ENCODE measurements around the gene H19.

The H19 gene

DNA sequence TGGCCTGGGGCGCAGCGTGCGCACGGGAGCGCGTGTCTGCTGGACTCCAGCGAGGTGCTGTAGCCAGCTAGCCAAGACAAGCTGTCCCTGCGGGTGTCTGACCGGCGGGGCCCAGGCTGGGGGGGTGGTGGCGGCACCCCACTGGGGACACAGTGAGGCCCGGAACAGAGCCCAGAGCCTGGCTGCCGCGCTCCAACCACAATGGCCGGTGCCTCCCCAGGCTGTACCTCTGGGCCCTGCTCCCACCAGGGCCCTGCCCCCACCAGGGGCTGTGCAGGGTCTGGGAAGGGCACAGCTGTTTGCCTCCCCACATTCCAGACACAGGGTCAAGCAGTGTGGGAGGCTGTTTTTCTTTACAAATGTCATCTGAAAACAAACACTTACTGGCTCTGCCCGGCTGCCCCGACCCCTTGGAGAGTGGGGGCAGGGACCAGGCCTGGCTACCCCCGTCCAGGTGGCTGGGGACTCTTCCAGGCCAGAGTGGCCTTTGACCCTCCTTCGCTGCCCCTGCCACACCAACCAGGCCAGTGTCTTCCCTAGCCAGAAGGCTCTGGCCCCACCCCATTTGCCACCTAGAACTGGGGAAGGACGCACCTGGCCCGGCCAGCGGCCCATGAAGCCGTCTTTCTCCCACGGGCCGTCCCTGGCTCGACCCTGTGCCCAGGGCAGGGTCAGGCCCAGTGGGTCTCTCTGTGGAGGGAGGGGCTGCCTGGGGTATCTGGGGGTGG lies 14.6 kb downstream of the H19 start:
- no peak for DNase-seq

DNA sequence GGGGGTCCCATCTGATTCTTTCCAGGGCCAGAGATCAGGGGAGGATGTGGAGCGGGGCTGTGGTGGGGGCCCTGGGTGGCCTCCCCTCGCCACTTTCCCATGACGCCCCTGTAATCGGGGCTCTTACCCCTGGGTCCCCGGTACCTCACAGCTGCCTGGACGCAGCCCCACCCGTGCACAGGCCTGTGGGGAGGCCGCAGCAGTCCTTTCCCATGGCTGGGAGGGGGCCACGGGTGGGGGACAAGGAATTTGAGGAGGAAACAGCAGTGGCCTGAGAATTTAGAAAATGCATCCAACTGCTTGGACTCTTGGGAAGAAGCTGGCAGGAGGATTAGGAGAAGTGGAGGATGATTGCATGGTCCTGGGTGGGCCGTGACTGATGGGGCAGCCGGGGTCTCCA lies 18.0 kb downstream of the H19 start:
- no peak for DNase-seq

DNA sequence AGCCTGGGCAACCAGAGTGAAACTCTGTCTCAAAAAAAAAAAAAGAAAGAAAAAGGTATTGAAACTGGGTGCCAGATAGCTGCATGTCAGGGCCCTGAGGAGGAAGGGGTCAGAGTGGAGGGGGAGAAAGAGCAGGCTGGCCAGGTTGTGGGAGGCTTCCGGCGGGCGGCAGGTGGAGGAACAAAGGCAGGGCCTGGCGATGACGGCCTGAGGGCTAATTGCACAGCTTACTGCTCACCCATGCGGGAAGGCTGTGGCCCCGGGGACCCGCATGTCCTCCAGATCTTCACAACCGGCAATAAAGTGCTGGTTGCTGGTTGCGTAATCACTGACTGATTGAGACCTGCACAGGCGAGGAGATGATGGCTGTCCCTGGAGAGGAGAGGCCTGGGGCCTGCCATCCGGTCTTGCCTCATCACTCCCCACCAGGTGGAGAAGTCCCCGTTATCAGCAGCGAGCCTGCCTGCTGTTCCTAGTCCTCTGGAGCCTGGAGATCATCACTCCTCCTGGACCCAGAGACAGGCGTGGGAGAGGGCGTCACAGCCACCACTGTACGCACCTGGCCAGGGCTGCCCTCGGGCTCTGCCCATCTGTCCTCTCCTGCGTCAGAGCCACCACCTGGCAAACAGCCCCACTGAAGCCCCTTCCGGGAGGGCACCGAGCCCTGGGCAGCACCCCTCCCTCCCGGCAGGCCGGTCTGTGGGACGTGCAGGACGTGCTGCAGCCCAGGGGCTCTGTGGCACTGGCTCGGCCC lies 18.7 kb downstream of the H19 start:
- DNase-seq: no peak

DNA sequence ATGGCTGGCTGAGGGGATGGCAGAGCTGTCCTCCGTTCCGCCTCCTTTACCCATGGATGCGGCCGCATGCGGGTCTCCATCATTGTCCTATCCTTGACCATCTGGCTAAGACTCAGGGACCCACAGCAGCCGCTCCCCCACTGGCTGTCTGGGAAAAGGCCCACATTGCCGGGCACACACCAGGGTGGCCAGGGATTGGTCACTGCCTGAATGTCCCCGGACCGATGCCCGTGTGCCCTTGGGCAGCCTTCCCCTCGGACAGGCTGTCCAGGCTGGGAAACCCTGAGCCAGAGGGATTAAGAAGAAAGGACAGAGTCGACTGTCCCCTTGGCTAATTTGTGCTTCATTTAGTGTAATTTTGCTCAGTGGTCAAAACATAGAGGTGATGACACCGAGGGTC lies 22.5 kb downstream of the H19 start:
- DNase-seq: no peak

DNA sequence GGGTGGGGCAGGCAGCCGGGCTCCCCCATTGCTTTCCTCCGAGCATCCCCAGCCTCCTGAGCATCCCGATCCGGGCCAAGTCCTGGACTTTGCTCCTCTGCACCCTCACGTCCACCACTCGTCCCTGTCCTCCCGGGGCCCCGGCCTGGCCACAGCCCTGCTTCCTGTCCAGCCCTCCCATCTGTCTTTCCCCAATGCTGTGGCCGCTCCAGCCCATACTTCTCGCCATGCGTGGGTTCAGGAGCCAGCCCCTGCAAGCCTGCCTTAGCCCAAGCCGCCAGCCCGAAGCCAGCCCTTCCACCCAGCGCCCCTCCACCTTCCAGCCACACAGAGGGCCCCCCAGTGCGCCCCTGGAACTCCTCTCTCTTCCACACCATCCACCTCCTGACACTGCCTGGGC lies 26.7 kb downstream of the H19 start:
- no peak for DNase-seq

DNA sequence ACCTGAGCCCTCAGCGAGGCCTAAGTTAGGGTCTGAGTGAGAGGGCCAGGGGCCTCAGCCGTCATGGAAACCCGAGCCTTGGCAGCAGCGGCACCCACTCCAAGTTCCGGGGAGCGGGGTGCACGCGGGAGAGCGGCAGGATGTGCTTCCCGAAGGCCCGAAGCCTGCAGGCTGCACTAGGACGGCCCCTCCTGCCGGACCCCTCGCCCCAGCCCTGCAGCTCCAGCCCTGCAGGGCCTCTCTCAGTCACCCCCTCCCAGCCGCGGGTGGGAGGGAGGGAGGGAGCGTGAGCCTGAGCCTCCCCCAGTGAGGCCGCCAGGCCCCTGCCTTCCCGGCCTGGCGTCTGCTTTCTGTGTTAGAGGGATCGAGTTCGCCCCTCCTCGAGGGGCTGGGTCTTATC lies 27.9 kb downstream of the H19 start:
- no peak for DNase-seq

DNA sequence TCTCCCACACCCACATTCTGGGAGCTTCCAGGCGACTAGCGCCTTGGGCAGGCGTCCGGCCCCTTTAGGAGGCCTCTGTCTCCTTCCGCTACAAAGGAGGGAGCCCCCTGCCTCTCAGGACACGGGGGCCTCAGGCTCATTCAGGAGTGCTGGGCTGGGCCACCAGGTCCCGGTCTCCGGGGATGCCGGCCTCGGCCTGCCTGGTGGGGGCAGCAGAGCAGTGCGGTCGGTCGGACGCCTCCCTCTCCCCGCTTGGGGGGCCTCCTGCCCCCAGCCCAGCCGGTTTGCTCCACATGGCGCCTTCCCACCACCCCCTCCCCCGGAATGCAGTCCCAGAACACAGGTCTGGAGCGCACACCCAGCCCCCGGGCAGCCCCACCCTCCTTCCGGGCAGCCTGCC lies 28.6 kb downstream of the H19 start:
- DNase-seq: no peak

DNA sequence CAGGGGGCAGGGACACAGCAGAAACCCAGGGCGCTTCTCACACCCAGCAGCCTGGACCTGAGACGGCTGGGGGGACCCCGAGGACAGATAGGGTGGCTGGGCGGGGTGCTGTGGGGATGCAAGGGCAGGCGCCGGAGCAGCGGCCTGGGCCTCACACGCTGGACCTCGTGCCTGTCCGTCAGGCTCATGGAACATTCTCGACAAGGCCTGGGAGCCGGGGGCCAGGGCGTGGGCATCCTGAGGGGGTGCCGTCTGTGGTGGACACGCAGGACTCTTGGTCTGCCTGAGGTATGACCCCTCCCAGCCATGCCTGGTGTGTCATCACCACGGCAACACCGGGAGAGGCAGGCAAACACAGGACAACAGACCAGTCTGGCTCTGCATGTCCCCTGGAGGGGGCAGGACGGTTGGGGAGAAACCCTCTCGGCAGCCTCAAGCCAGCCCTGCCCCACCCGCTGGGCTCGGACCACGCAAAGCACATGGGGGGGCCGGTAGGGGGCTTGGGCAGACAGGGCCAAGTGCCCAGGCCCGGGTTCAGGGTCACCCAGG lies 29.1 kb downstream of the H19 start:
- no peak for DNase-seq

DNA sequence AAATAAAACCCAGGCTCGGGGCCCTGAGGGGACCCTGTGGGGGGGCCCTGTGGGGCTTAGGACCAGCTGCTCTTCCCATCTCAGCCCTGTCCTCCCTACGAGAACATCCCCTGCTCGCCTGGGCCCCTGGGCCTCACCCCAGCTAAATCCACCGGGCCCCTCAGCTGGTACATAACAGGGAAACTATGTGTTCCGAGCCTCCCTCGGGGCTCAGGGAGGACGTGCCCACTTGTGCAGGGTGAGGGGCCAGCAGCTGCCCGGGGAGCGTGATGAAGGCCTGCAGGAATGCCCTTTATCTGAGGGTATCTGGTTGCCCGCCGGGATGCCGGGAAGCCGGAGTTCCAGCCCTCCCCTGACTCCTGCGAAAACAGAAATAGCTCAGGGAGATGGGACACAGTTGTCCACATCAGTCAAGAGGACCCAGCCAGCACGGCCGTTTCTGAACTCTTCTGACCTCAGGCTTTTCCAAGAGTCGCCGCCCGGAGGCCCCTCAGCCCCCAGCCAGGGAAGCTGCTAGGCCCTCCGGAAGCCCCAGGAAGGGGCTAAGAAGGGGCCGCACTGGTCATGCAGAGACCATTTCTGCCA lies 29.9 kb downstream of the H19 start:
- DNase-seq: no peak

DNA sequence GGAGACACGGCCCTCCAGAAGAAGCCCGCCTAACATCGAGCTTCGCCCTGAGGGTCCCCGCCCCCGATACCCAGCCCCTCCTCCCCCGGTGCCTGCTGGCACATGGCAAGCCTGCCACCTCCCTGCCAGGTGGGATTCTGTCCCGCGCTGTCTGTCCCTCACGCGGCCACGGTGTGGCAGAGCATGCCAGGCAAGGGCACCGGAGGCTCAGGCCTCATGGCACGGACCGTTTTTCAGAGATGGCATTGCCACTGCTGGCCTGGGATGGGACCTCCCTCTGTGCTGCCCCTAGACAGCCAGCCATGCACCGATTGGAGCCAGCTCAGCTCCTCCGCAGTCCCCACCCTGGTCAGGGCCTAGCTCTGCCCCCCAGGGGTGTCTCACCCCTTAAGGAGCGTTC lies 31.1 kb downstream of the H19 start:
- no peak for DNase-seq

DNA sequence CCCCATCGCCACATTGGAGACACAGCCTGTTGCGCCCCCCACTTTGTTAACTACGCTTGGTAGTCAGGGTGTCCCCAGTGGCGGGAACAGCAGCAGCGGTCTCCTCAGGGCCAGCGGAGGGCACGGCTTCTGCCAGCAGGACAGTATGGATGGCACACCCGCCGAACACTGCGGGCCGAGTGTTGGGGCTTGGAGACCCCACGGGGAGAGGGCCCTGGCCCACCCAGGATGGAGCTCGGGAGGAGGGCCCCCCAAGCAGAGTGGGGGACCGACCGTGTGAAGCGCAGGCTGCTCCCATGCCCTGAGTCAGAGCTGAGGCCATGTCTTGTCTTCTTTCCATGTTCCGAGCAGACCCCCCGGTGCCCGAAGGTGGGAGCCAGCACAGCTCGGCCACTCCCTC lies 32.7 kb downstream of the H19 start:
- DNase-seq: no peak

DNA sequence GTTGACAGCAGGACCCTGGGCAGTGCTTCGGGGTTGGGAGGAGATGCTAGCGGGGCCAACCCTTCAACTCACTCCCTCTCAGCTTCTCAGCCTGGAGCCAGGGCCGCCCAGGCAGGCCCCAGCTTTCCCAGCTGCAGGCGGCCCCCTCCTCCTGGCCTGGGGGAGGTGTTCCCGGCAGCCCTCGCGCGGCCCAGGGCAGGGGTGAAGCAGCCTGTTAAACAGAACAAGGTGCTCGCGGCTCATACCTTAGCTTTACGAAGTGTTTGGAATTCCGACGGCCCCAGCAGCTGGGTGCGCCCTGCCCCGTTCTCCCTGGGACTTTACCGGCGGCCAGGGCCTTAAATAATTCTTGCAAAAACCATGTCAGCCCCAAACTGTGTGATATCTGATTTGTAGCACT lies 33.3 kb downstream of the H19 start:
- no peak for DNase-seq

DNA sequence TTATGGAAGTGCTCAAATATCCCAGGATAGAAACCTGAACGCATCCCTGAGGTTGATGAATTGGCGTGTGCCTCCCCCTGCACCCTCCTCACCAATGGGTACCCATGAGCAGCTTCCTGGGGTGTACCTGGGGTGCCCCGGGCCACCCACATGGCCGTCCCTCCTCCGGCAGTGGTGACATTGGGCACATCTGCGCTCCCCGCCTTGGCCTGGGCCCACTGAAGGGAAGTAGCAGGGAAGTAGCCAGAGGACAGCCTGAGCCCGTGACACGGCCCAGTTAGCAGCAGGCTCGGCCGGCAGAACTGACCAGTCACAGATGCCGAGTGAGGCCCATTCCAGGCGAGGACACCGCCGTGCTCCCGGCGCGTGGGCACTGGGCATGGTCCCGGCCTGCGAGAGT lies 33.8 kb downstream of the H19 start:
- no peak for DNase-seq

DNA sequence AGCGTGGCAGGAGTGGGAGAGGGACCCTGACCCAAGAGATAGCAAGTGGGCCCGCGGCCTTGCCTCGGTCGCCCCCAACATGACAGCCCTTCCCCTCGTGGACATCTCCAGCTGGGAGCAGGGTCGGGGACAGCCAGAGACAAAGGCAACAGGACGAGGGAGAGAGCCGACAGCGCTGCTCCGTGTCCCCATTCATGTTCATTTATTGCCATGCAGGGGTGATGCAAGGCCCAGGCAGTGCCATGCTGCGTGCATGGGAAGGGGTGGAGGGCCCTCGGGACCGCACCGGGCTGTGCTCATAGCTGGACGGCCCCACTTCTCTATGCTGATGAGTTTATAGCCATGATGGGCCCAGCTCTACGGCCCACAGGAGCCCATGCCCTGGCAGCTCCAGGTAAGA lies 37.9 kb downstream of the H19 start:
- no peak for DNase-seq

DNA sequence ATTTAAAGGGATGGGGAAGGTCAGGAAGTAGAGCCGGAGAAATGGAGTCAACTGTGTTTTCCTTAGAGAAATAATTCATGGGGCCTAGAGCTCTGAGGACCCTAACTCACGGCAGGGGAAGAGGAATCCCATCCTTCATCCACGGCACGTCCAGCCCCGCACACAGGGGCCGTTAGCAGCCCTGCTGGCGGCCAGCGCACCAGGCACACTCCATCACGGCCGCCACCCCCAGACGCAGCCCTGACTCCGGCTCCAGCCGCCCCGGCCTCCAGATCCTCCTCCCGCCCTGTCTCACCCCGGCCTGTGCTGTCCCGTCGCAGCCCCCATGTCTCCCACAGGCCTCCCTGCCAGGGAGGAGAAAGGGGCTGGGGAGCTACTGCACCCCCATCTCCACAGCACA lies 39.3 kb downstream of the H19 start:
- DNase-seq: no peak

DNA sequence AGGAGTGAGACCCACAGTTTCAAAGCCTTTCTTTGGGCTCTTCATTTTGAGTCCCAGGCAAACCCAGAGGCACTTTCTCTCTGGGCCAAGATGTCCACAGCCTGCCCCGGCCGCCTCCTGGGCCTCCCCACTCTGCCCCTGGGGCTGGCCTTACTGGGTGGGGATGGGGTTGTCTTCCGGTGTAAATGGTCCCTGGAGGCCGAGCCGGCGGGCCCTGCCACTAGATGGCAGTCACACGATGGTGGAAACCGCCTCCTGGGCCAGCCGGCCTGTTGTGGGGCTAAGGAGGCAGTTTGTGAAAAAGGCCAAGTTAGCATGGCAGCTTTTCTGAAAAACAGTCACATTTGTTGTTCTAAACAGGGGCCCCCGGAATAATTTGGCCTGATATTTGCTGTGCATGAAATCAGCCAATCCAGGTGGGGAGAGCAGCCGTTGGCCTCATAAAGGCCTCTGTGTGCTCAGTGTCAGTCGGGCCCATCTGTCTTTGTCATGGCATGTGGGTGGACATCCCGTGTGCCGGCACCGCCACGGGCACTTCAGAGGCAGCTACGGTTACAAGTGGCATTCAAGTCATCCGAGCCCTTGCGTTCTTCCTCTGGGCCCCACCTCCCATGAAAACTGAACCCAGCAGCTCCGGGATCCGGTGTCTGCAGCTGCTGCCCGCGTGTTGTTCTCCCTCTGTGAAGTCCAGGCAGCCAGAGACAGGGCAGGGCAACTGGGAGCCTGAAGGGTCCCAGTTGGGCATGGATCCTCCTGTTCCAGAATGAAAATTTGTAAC lies 44.0 kb downstream of the H19 start:
- no peak for DNase-seq

DNA sequence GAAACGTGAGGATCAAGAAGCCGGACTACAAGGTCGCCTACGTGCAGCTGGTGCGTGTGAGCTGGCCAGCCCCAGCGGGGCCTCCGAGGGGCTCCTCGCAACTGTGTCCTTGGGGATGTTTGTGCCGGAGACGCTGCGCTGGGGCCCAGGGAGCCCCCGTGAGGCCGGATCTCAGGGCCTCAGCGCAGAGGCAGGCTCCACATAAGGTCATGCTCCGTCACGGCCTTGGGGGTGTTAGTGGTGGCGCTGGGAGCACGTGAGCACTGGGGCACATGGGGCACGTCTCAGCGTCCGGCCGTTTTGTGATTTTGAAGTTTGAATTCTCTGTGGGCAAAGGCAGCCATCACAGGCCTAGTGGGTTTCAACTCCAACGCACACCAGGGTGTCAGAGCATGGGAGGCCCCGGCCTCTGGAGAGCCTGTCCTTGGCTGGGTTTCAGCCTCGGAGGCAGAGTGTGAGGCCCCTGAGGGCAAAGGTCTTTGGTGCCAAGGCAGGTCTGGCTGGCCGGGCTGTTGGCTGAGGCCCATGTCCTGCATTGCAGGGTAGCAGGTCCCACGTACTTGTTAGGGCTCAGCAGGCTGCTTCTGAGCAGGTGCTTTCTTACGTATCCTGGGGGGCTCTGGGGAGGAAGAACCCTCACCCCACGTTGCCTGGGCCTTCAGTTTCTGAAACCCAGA lies 44.7 kb downstream of the H19 start:
- no peak for DNase-seq

DNA sequence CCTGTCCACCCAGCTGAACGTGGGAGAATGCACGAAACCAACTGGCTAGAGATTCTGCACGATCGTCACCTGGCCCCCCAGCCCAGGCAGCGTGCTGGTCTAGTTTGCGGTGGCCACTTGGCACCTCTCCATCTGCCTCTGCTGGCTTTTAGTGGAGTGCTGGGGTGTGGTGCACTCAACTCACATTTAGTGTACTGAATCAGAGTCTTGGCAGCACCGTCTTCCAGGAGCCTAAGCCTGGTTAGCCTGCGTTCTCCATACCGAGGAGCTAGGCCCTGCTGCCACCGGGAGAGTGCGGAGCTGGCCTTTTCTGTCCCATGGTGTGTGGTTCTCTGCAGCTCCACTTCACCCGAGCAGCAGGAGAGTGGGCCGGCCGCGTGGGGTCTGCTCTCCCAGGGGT lies 47.7 kb downstream of the H19 start:
- no peak for DNase-seq

DNA sequence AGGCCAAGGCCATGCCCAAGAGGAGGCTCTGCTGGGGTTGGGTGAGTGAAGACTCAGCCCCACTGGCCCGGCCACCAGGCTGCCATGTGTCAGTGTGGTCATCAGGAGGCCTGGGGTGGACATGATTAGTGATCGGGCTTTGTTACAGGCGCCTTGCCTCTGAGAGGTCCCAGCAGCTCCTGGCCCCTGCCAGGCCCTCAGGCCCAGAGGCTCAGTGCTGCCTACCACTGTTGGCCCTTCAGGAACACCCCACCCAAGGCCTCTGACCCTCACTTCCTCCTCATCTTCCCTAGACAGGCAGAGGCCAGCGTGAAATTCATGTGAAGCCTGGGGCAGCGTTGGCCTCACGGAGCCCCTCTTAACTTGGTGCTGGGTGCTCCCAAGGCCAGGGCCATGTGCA lies 48.3 kb downstream of the H19 start:
- no peak for DNase-seq

DNA sequence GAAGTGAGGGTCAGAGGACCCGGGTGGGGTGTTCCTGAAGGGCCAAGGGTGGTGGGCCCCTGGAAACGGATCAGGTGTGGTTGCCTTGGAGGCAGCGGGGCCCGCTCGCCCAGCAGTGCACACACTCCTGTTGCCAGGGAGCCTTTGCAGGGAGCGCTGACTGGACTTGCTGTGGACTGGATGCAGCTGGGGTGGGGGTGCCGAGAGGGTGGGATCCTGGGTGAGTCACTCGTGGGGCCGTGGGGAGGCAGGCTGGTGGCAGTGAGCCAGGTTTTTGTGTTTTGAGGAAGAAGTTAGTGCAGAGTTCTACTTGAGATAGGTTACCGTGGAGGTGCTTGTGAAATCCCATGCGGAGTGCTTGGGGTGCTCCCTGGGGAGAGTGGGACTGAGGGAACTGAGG lies 49.3 kb downstream of the H19 start:
- DNase-seq: no peak

DNA sequence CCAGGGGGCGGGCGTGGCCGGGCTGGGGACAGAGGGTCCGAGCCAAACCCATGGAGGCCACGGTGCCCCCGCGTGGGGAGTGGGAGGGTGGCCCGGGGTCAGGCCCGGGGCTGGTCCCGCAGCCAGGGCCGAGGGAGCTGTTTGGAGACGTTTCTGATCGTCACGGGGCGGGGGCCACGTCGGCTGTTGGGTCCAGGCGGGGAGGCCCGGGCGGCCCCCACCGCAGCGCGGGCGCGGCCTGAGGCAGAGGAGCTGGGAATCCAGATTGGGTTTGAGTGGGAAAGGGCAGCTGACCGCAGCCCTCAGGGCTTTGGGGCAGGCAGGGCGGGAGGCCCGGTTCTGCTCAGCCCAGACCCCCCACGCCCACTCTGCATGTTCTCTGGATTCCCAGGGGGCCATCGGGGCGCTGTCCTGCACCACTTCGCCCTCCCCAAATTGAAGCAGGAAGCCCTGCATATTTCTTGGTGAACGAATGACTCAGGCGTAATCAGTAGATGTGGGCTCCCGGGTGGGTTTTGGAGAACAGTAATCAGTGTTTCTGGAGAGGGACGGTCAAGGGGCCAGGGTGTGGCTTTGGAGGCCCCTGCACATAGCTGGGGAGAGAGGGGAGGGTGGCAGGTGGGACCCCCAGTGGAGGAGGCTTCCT lies 49.9 kb downstream of the H19 start:
- DNase-seq: no peak

DNA sequence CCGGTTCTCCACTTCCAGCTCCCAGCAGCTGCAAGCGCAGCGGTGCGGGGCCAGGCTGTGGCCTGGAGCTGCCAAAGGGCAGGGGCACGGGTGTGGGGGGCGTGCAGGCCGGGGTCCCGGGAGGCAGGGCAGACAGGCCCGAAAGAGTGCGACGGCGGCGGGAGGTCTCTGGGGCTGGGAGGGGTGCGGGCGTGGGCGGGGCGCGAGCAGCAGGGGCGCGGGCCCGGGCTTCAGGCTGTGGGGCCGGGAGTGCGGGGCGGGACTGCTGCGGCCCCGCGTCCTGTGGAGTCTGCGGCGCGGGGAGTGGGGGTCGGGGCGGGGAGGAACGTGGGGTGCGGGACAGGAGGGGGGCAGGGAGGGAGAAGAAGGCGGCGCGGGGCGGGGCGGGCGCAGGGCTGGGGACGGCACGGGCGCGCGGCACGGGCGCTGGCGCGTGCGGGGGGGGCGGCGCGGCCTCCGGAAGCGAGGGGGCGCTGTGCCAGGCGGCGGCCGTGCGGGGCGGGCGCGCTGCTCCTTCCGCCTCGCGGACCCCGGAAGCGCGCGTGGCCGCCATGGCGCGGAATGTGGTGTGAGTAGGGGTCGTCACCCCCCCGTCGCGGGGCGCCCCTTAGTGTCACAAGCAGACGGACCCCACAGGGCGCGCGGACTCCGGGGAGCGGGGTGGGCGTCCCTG lies 50.7 kb downstream of the H19 start, which contains the start of gene MRPL23:
Gene MRPL23 (plus strand): TSS at position 521 of the 673 bp plus-strand sequence. CDS start 31 bp downstream, at position 552.
- DNase-seq: no peak

Measured in SHP77 (cell line).